AG04450 (cell line): ENCODE results near the gene HLTF. TPM values are rescaled to one million over a fixed set of nuclear protein-coding genes. Genes with fewer than 3 reads are reported as not detected.

Experiments
- CTCF ChIA-PET: fragments of 300-600, 350-600 bp; formaldehyde crosslinking; extraction: SDS; loops from one replicate; lab custom pipeline; 2022; ENCODE audit warnings: antibody characterized with exemption, inconsistent platforms; lab: Charles Lee
- POLR2A ChIA-PET: fragments of 350-600 bp; formaldehyde crosslinking; extraction: SDS; loops from one replicate; lab custom pipeline; 2021; ENCODE audit warnings: antibody characterized with exemption, inconsistent platforms; lab: Yijun Ruan, JAX
- DNase-seq: peaks from one replicate; pipeline ENCODE4 v3.0.0-alpha.2; 2011; ENCODE audit warnings: low read depth, low spot score
- H3K27ac ChIP-seq: one replicate; pipeline ENCODE4 v1.5.1; 2012; ENCODE audit warnings: low read depth, low read length, control low read depth
- H3K27me3 ChIP-seq: one replicate; pipeline ENCODE4 v1.6.0; 2012; ENCODE audit warnings: low read length; ENCODE audit not compliant: control insufficient read depth, insufficient read depth
- H3K4me3 ChIP-seq: 2 replicates; pipeline ENCODE4 v1.5.1; 2011; ENCODE audit warnings: mild to moderate bottlenecking, low read depth, low read length, control low read depth
- H3K9me3 ChIP-seq: 2 replicates; pipeline ENCODE4 v1.5.1; 2012; ENCODE audit warnings: low read length; ENCODE audit not compliant: control insufficient read depth, insufficient read depth
- polyA plus RNA-seq: library from polyadenylated mRNA; depleted of rRNA; stranded (reverse); fragments of >200 nt; gene quantifications from 2 replicates; pipeline ENCODE4 v1.2.3, GENCODE V29; 2011
- TF ChIP-seq, protein P1 (sequence below): IDR thresholded peaks from 2 replicates; pipeline ENCODE4 v1.5.1; 2011; ENCODE audit warnings: low read depth, low read length, control low read depth, inconsistent platforms

The HLTF gene
- polyA plus RNA-seq, 1 experiment = 30.5 TPM

DNA sequence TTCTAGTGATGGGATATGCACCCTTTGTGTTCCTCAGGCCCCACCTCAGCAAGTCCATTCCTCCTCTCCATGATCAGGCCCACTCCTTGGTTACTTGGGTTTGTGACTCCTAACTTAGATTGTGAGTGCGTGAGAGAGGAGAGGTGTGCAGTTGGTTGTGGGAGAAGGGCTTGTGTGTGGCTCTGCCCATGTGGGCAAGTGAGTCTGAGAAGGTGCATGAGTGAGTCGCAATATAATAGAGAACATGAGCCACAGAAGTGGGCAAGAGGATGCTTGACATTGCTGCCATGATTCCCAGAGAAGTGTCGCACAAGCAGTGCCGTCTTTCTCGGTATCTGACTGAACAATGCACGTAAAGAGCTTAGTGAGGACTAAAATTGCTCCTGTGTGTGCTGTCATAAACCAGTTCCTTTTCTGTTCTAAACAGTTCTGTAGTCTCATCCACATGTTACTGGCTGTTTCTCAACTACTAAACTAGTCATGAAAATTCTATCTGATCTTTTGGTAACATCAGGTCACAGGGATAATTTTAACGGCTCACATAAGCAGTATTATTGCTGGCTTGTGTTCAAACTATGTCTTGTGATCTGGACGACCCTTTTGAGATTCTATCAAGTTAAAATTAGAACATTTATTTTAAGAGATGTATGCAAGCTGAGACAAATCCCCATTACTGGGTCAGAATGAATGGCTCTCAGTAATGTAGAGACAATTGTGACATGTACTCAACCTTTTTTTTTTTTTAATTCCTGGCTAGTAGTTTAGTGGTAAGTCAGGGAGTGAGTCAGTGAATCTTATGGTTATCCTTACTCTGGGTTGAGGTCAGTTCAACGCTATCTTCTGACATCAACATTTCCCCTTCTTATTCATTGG lies 69.4 kb downstream of the HLTF start:
- H3K9me3 ChIP-seq = no peaks in the 10 kb centered on the region
- ChIA-PET CTCF (no interaction called here), POLR2A (interaction anchor here (0.6 to 1.0 kb wide), 3 partner anchors 25 to 560 kb away, joined by 3 to 8 read pairs (median 3); partner anchors contain the start of gene GYG1)

GRCh38 chr3:149016242-149016641 lies 70.1 kb downstream of the HLTF start:
- DNase-seq = no peak
- Histone ChIP-seq H3K27ac (peak overlapping the region; percentile 77), H3K9me3 (no peaks in the 10 kb centered on the region), H3K4me3 (no peak overlapping the region), H3K27me3 (no peaks in the 10 kb centered on the region)
- TF ChIP-seq, protein P1, sequence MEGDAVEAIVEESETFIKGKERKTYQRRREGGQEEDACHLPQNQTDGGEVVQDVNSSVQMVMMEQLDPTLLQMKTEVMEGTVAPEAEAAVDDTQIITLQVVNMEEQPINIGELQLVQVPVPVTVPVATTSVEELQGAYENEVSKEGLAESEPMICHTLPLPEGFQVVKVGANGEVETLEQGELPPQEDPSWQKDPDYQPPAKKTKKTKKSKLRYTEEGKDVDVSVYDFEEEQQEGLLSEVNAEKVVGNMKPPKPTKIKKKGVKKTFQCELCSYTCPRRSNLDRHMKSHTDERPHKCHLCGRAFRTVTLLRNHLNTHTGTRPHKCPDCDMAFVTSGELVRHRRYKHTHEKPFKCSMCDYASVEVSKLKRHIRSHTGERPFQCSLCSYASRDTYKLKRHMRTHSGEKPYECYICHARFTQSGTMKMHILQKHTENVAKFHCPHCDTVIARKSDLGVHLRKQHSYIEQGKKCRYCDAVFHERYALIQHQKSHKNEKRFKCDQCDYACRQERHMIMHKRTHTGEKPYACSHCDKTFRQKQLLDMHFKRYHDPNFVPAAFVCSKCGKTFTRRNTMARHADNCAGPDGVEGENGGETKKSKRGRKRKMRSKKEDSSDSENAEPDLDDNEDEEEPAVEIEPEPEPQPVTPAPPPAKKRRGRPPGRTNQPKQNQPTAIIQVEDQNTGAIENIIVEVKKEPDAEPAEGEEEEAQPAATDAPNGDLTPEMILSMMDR = no peak
- ChIA-PET POLR2A (interaction anchor here (1.0 to 1.5 kb wide), 2 partner anchors 10 to 25 kb away, joined by 3 to 4 read pairs; partner anchors contain the start of gene GYG1), CTCF (interaction anchor here (1.1 kb wide), 1 partner anchor 426 kb away, joined by 10 read pairs; no protein-coding TSS in a partner anchor)

More for the DNA sequence above, 69.4 kb downstream of the HLTF start:
- DNase-seq = peak; percentile 78
- Histone ChIP-seq H3K27me3 (no peaks in the 10 kb centered on the region), H3K27ac (peak overlapping the region; percentile 77), H3K4me3 (no peak overlapping the region)
- TF ChIP-seq, protein P1 = no peak

DNA sequence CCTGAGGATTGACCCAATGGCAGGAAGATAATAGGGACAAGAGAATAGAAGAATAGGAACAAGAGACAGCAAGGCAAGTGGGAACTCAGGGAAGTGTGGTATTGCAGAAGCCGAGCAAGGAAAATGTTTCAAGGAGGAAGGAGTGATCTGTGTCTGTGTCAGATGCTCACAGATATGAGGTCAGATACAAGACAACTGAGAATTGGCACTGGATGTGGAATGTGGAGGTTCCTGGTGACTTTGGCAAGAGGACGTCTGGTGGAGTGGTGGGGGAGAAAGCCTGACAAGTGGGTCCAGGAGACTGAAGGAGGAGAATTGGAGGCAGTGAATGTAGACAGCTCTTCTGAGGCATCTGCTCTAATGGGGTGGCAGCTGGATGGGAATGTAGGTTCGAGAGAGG lies 70.9 kb downstream of the HLTF start:
- Histone ChIP-seq H3K27ac (peak overlapping the region; percentile 42), H3K9me3 (no peaks in the 10 kb centered on the region), H3K27me3 (no peaks in the 10 kb centered on the region), H3K4me3 (no peak overlapping the region)
- TF ChIP-seq, protein P1 = no peak
- POLR2A ChIA-PET = interaction anchor here (1.5 kb wide), 1 partner anchor 9 kb away, joined by 4 read pairs; no protein-coding TSS in a partner anchor
- CTCF ChIA-PET = interaction anchor here (0.7 to 1.1 kb wide), 2 partner anchors 13 to 426 kb away, joined by 3 to 10 read pairs; no protein-coding TSS in a partner anchor
- no peak for DNase-seq

DNA sequence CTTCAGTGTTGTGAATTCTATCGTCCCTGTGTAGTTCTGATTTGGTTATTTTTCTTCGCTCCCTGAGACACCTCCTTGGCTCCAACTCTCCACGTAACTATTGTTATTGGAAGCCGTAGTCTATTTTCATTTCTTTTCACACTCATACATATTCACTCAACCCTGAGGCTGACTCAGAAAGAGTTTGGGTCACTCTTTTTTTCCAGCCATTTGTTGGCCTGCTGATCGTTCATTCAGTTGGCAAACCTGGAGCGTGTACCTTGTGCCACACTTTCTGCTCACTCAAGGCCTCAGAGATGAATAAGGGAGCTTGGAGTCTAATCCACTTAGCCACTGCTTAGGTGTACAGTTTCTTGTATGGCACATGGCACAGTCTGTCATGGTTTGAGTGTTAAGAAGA lies 72.6 kb downstream of the HLTF start:
- TF ChIP-seq, protein P1 = no peak
- DNase-seq = no peak
- Histone ChIP-seq H3K27me3 (no peaks in the 10 kb centered on the region), H3K27ac (no peak overlapping the region), H3K4me3 (no peak overlapping the region), H3K9me3 (no peaks in the 10 kb centered on the region)
- POLR2A ChIA-PET = no interaction called here
- CTCF ChIA-PET = no interaction called here

GRCh38 chr3:149011676-149012075 lies 74.7 kb downstream of the HLTF start:
- DNase-seq = no peak
- no peak overlapping the region for H3K4me3 ChIP-seq
- CTCF ChIA-PET = no interaction called here
- no peak overlapping the region for H3K27ac ChIP-seq
- no peaks in the 10 kb centered on the region for H3K27me3 ChIP-seq
- POLR2A ChIA-PET = no interaction called here
- TF ChIP-seq, protein P1 = no peak
- H3K9me3 ChIP-seq = no peaks in the 10 kb centered on the region
